ENCODE measurements around the gene PTGER3.

GRCh38 chr1:70945676-70946075 is 101.9 kb downstream of the PTGER3 start:
- TF ChIP-seq, protein P1, sequence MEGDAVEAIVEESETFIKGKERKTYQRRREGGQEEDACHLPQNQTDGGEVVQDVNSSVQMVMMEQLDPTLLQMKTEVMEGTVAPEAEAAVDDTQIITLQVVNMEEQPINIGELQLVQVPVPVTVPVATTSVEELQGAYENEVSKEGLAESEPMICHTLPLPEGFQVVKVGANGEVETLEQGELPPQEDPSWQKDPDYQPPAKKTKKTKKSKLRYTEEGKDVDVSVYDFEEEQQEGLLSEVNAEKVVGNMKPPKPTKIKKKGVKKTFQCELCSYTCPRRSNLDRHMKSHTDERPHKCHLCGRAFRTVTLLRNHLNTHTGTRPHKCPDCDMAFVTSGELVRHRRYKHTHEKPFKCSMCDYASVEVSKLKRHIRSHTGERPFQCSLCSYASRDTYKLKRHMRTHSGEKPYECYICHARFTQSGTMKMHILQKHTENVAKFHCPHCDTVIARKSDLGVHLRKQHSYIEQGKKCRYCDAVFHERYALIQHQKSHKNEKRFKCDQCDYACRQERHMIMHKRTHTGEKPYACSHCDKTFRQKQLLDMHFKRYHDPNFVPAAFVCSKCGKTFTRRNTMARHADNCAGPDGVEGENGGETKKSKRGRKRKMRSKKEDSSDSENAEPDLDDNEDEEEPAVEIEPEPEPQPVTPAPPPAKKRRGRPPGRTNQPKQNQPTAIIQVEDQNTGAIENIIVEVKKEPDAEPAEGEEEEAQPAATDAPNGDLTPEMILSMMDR (IDR thresholded peaks at IDR 0.05; ENCODE audit: insufficient read depth, low read depth, low read length), result no peak
- no peak for TF ChIP-seq EZH2 (IDR thresholded peaks at IDR 0.05; ENCODE audit: insufficient read depth, low read length)
